ENCODE results near the gene SF3B3.

DNA sequence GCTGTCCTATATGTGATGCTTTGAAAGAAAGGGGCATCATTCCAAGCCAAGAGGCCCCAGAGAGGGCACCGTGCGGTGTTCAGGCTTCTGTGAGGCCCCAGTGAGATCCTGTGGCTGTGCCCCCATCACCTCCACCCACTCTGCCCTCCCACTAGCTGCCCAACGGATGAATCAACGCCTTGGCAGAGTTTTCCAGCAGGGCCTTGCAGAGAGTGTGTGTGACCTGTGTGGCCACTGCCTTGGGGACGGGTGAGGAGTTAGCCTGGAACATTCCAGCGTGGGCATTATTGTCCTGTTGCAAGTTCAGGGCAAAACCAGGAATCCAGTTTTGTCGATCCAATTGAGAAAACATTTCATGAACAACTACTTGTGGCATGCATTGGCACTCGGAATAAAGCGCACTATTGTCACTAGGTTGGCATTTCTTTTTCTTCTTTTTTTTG, 53.7 kb downstream of the SF3B3 start:
- TF ChIP-seq EZH2 (IDR thresholded peaks at IDR 0.05; ENCODE audit: borderline replicate concordance, insufficient read depth, low read depth, low read length, poor library complexity, severe bottlenecking): no peak
- TF ChIP-seq, protein P1, sequence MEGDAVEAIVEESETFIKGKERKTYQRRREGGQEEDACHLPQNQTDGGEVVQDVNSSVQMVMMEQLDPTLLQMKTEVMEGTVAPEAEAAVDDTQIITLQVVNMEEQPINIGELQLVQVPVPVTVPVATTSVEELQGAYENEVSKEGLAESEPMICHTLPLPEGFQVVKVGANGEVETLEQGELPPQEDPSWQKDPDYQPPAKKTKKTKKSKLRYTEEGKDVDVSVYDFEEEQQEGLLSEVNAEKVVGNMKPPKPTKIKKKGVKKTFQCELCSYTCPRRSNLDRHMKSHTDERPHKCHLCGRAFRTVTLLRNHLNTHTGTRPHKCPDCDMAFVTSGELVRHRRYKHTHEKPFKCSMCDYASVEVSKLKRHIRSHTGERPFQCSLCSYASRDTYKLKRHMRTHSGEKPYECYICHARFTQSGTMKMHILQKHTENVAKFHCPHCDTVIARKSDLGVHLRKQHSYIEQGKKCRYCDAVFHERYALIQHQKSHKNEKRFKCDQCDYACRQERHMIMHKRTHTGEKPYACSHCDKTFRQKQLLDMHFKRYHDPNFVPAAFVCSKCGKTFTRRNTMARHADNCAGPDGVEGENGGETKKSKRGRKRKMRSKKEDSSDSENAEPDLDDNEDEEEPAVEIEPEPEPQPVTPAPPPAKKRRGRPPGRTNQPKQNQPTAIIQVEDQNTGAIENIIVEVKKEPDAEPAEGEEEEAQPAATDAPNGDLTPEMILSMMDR (IDR thresholded peaks at IDR 0.05): no peak
